HepG2 (cell line): ENCODE results near the gene RPUSD4. TPM values are rescaled to one million over a fixed set of nuclear protein-coding genes. Genes with fewer than 3 reads are reported as not detected.

Experiments used
- CEBPG ChIP-seq: IDR thresholded peaks from 2 replicates; pipeline ENCODE4 v1.6.1; 2016
- HNRNPK ChIP-seq: fragments of 200-400 bp; formaldehyde crosslinking; IDR thresholded peaks from 2 replicates; pipeline ENCODE4 v1.6.1; 2018; ENCODE audit warnings: low read length, low read depth, moderate library complexity, mild to moderate bottlenecking; ENCODE audit not compliant: poor library complexity, severe bottlenecking
- HNRNPLL ChIP-seq: fragments of 200-400 bp; formaldehyde crosslinking; IDR thresholded peaks from 2 replicates; pipeline ENCODE4 v1.6.1; 2017; ENCODE audit warnings: mild to moderate bottlenecking, low read depth, low read length; ENCODE audit not compliant: poor library complexity, severe bottlenecking
- MED1 ChIP-seq: sonication (generic); formaldehyde crosslinking; IDR thresholded peaks from 2 replicates; pipeline ENCODE4 v1.4.0; 2020; ENCODE audit warnings: missing genetic modification reagents
- NR3C1 ChIP-seq: sonication (generic); formaldehyde crosslinking; IDR thresholded peaks from 2 replicates; pipeline ENCODE4 v1.4.0; 2020; ENCODE audit warnings: missing genetic modification reagents
- PCBP1 ChIP-seq: fragments of 200-400 bp; formaldehyde crosslinking; IDR thresholded peaks from 2 replicates; pipeline ENCODE4 v1.6.1; 2017; ENCODE audit warnings: mild to moderate bottlenecking, low read depth, low read length, borderline replicate concordance
- RAD51 ChIP-seq: fragments of 450-650 bp; IDR thresholded peaks from 2 replicates; pipeline ENCODE4 v1.6.1; 2016; ENCODE audit warnings: borderline replicate concordance
- RBAK ChIP-seq: sonication (generic); formaldehyde crosslinking; IDR thresholded peaks from 2 replicates; pipeline ENCODE4 v1.5.1; 2020; ENCODE audit warnings: mild to moderate bottlenecking, missing genetic modification reagents
- REXO4 ChIP-seq: sonication (generic); formaldehyde crosslinking; IDR thresholded peaks from 2 replicates; pipeline ENCODE4 v1.8.0; 2022; ENCODE audit warnings: missing genetic modification reagents, mild to moderate bottlenecking, borderline replicate concordance
- SAFB2 ChIP-seq: sonication (generic); formaldehyde crosslinking; IDR thresholded peaks from 2 replicates; pipeline ENCODE4 v1.5.1; 2020; ENCODE audit warnings: missing genetic modification reagents, low read depth, mild to moderate bottlenecking, borderline replicate concordance
- SNAI1 ChIP-seq: sonication (generic); formaldehyde crosslinking; IDR thresholded peaks from 2 replicates; pipeline ENCODE4 v1.5.0; 2020; ENCODE audit warnings: mild to moderate bottlenecking, missing genetic modification reagents, borderline replicate concordance
- SNAPC2 ChIP-seq: sonication (generic); formaldehyde crosslinking; IDR thresholded peaks from 2 replicates; pipeline ENCODE4 v1.8.1; 2022; ENCODE audit warnings: mild to moderate bottlenecking, missing genetic modification reagents
- ZBTB42 ChIP-seq: sonication (generic); formaldehyde crosslinking; IDR thresholded peaks from 2 replicates; pipeline ENCODE4 v1.5.0; 2020; ENCODE audit warnings: mild to moderate bottlenecking, missing genetic modification reagents
- ZHX1 ChIP-seq: sonication (generic); formaldehyde crosslinking; IDR thresholded peaks from 2 replicates; pipeline ENCODE4 v1.8.1; 2022; ENCODE audit warnings: low read depth, mild to moderate bottlenecking, missing genetic modification reagents
- ZNF350 ChIP-seq: sonication (generic); formaldehyde crosslinking; IDR thresholded peaks from 2 replicates; pipeline ENCODE4 v1.4.0; 2020; ENCODE audit warnings: mild to moderate bottlenecking, low read depth, missing genetic modification reagents, borderline replicate concordance
- ZNF446 ChIP-seq: sonication (generic); formaldehyde crosslinking; IDR thresholded peaks from 2 replicates; pipeline ENCODE4 v1.5.0; 2020; ENCODE audit warnings: mild to moderate bottlenecking, missing genetic modification reagents
- ZNF670 ChIP-seq: sonication (generic); formaldehyde crosslinking; IDR thresholded peaks from 2 replicates; pipeline ENCODE4 v1.8.0; 2022; ENCODE audit warnings: mild to moderate bottlenecking, missing genetic modification reagents, borderline replicate concordance
- ZNF709 ChIP-seq: sonication (generic); formaldehyde crosslinking; IDR thresholded peaks from 2 replicates; pipeline ENCODE4 v1.5.0; 2020; ENCODE audit warnings: mild to moderate bottlenecking, missing genetic modification reagents
- ZNF746 ChIP-seq: sonication (generic); formaldehyde crosslinking; IDR thresholded peaks from 2 replicates; pipeline ENCODE4 v1.8.0; 2022; ENCODE audit warnings: mild to moderate bottlenecking, missing genetic modification reagents
- ZNF784 ChIP-seq: sonication (generic); formaldehyde crosslinking; IDR thresholded peaks from 2 replicates; pipeline ENCODE4 v1.5.1; 2020; ENCODE audit warnings: missing genetic modification reagents, mild to moderate bottlenecking, borderline replicate concordance
- ZNF883 ChIP-seq: sonication (generic); formaldehyde crosslinking; IDR thresholded peaks from 2 replicates; pipeline ENCODE4 v1.5.1; 2020; ENCODE audit warnings: mild to moderate bottlenecking, missing genetic modification reagents; ENCODE audit errors: not compliant biosample characterization
- polyA plus RNA-seq, 8 experiments: library from polyadenylated mRNA; depleted of rRNA in 3 of 8; stranded (reverse) in 7 of 8; unstranded in 1 of 8; fragments of >200 nt; fragmentation: Illumina TruSeq in 4 of 8; extraction: Trizol in 4 of 8; gene quantifications; 2 replicates each; pipeline versions ENCODE4 v1.2.1 to v1.2.3, GENCODE V29; 2011 to 2016; ENCODE audit warnings: low read depth in 4 of 8, missing spikeins in 1 of 8, mixed read lengths in 1 of 8; ENCODE audit not compliant: insufficient read depth in 1 of 8
- total RNA-seq, 5 experiments: library from RNA; depleted of rRNA; stranded (reverse); fragments of >200 nt; fragmentation: Illumina TruSeq; extraction: Trizol; gene quantifications; 2 replicates each; pipeline ENCODE4 v1.2.3, GENCODE V29; 2016; ENCODE audit warnings: low read depth in 1 of 5
- TF ChIP-seq, protein P1 (sequence below): sonication (generic); formaldehyde crosslinking; IDR thresholded peaks from 2 replicates; pipeline ENCODE4 v1.4.0; 2020; ENCODE audit warnings: mild to moderate bottlenecking, missing genetic modification reagents
- TF ChIP-seq, protein P2 (sequence below): IDR thresholded peaks from 2 replicates; pipeline ENCODE4 v1.6.1; 2016; ENCODE audit warnings: low read depth, borderline replicate concordance

RPUSD4 gene
- total and polyA plus RNA-seq, 2 of the 13 experiments (the other 11 are each of a cell fraction or from before 2014, with no cell fraction given): 45.0 to 52.9 TPM

GRCh38 chr11:126186708-126187529 is 24.5 kb downstream of the RPUSD4 start (continued):
- TF ChIP-seq ZNF883 (CRISPR knock-in tag) (no peak), ZNF784 (CRISPR knock-in tag) (no peak), REXO4 (no peak), SNAI1 (CRISPR knock-in tag) (no peak; the same call in 1 of the 2 replicates), ZNF350 (CRISPR knock-in tag) (0 out of 2 replicates have a peak, but pooled peaks have one; percentile 58), ZNF670 (CRISPR knock-in tag) (no peak; the same call in 1 of the 2 replicates), NR3C1 (CRISPR knock-in tag) (no peak), CEBPG (CRISPR knock-in tag) (0 out of 2 replicates have a peak, but pooled peaks have one; percentile 2), HNRNPK (no peak), ZNF746 (CRISPR knock-in tag) (no peak), RAD51 (no peak), ZHX1 (CRISPR knock-in tag) (no peak; the same call in 1 of the 2 replicates), HNRNPLL (peak; percentile 7), SNAPC2 (CRISPR knock-in tag) (0 out of 2 replicates have a peak, but pooled peaks have one; percentile 49), MED1 (peak; percentile 77), SAFB2 (CRISPR knock-in tag) (peak; percentile 54; the same call in 1 of the 2 replicates), ZNF446 (CRISPR knock-in tag) (no peak), ZBTB42 (CRISPR knock-in tag) (no peak), ZNF709 (CRISPR knock-in tag) (0 out of 2 replicates have a peak, but pooled peaks have one; percentile 13), PCBP1 (no peak), RBAK (CRISPR knock-in tag) (no peak)
- TF ChIP-seq, protein P1, sequence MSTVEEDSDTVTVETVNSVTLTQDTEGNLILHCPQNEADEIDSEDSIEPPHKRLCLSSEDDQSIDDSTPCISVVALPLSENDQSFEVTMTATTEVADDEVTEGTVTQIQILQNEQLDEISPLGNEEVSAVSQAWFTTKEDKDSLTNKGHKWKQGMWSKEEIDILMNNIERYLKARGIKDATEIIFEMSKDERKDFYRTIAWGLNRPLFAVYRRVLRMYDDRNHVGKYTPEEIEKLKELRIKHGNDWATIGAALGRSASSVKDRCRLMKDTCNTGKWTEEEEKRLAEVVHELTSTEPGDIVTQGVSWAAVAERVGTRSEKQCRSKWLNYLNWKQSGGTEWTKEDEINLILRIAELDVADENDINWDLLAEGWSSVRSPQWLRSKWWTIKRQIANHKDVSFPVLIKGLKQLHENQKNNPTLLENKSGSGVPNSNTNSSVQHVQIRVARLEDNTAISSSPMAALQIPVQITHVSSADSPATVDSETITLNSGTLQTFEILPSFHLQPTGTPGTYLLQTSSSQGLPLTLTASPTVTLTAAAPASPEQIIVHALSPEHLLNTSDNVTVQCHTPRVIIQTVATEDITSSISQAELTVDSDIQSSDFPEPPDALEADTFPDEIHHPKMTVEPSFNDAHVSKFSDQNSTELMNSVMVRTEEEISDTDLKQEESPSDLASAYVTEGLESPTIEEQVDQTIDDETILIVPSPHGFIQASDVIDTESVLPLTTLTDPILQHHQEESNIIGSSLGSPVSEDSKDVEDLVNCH (CRISPR knock-in tag): no peak
- TF ChIP-seq, protein P2, sequence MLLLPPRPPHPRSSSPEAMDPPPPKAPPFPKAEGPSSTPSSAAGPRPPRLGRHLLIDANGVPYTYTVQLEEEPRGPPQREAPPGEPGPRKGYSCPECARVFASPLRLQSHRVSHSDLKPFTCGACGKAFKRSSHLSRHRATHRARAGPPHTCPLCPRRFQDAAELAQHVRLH (CRISPR knock-in tag): no peak
